Activated B cell treated with CpG ODN at 0.5 μM for 24 hours (primary cell): ENCODE measurements around the gene SHISA3. TPM values are rescaled to one million over a fixed set of nuclear protein-coding genes. Genes with fewer than 3 reads are reported as not detected.

Experiments used
- ATAC-seq: fragments of 200-7000 bp; cut with Tn5 transposase; one replicate; pipeline ENCODE4 v1.10.0; 2021; ENCODE audit warnings: low read depth, mild to moderate bottlenecking, moderate library complexity
- CTCF ChIA-PET: fragments of 350-600 bp; sonication (Branson Sonifier 250); formaldehyde crosslinking; loops from one replicate; lab custom pipeline; 2021; ENCODE audit warnings: antibody characterized with exemption; lab: Charles Lee
- POLR2A ChIA-PET: fragments of 350-600 bp; sonication (Branson Sonifier 250); formaldehyde crosslinking; loops from one replicate; lab custom pipeline; 2021; ENCODE audit warnings: antibody characterized with exemption; lab: Charles Lee
- DNase-seq: peaks from one replicate; pipeline ENCODE4 v3.0.0; 2022
- H3K27ac Mint-ChIP-seq: one replicate; pipeline ENCODE4 v1.8.0; 2020; ENCODE audit warnings: mixed read lengths
- H3K27me3 Mint-ChIP-seq: one replicate; pipeline ENCODE4 v1.8.0; 2021; ENCODE audit warnings: mixed read lengths
- H3K36me3 Mint-ChIP-seq: one replicate; pipeline ENCODE4 v1.8.0; 2021; ENCODE audit warnings: low read depth, mixed read lengths
- H3K4me1 Mint-ChIP-seq: one replicate; pipeline ENCODE4 v1.8.0; 2021; ENCODE audit warnings: mixed read lengths
- H3K4me3 Mint-ChIP-seq: one replicate; pipeline ENCODE4 v1.8.0; 2020; ENCODE audit warnings: mild to moderate bottlenecking, mixed read lengths
- H3K9me3 Mint-ChIP-seq: one replicate; pipeline ENCODE4 v1.8.0; 2020; ENCODE audit warnings: mixed read lengths
- CTCF ChIP-seq: fragments of 200-600 bp; IDR thresholded peaks from one replicate; pipeline ENCODE4 v1.8.0; 2022; ENCODE audit warnings: antibody characterized with exemption, mild to moderate bottlenecking
- intact Hi-C: fragments of 100-400 bp; cut with micrococcal nuclease; formaldehyde crosslinking; loops from one replicate; pipeline ENCODE4 v1.15.1; 2024
- total RNA-seq: library from RNA; stranded (reverse); gene quantifications from 2 replicates; pipeline ENCODE4 v1.2.3, GENCODE V29; 2022

SHISA3 gene
- total RNA-seq, result not detected in 2 replicates

DNA sequence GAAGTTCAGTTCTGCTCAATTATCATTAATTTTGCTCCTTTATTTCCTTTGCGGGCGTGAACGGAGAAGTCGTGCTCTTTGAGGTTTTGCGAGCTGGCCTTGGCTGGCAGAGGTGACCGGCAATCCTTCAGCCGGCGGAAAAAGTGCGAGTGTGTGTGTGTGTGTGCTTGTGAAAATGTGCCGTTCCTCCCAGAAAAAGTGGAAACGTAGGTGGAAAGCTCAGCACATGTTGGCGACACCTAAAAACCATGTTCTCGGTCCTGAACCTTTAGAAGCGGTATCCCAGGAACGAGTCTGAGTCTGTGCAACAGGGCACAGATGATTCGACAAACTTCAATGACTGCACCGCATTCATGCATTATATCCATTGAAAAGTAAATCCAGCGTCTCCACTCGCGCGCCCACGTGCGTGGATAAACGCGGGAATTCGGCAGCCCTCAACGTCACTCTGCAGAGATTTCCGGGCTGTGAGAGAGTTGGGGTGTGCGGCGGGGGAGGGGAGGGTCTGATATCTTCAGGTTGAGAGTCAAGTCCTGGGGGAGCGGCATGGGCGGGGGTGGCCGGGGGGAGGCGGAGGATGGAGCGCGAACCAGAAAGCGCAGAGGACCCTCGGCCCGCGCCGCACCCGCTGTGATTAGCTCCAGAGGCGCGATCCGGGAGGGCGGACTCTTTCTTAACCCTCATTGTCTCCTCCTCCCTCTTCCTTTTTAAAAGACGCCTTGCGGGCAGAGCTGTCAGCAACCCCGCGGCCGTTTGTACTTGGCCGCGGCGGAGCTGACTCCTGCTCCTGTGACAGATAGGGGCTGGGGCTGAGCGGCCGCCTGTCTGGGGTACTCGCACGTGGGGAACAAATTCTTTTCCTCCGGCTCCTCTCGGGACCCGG is at the start of gene SHISA3:
Gene SHISA3, plus strand, starts transcription at position 737 of the 883 bp plus-strand sequence. CDS start 569 bp downstream, outside the sequence.
- Mint-ChIP-seq H3K27me3 (peaks cover 45% of the 10 kb centered on the region), H3K4me3 (peak within 1 kb of the TSS; percentile 89), H3K27ac (no peak within 1 kb of the TSS), H3K4me1 (peaks cover 39% of the 10 kb centered on the region), H3K36me3 (no peaks in the 10 kb centered on the region), H3K9me3 (no peaks in the 10 kb centered on the region)
- no peak for TF ChIP-seq CTCF
- intact Hi-C loops, result loop anchor here (5.0 kb wide), 3 partner anchors 115 to 515 kb away; partner anchors contain the start of gene BEND4
- peak; percentile 40 for ATAC-seq
- POLR2A ChIA-PET, result no interaction called here
- DNase-seq, result no peak
- CTCF ChIA-PET, result no interaction called here

- Mint-ChIP-seq H3K4me3 (no peak overlapping the region), H3K9me3 (no peaks in the 10 kb centered on the region), H3K27ac (no peak overlapping the region), H3K4me1 (peaks cover 15% of the 10 kb centered on the region), H3K36me3 (no peaks in the 10 kb centered on the region), H3K27me3 (peaks cover 2% of the 10 kb centered on the region)
- no peak for TF ChIP-seq CTCF
- DNase-seq (no peak), ATAC-seq (no peak)
- ChIA-PET CTCF (no interaction called here), POLR2A (no interaction called here)
- intact Hi-C loops, result no loop called here
These were observed 49.0 kb upstream of the SHISA3 start for GRCh38 chr4:42348247-42348646.

DNA sequence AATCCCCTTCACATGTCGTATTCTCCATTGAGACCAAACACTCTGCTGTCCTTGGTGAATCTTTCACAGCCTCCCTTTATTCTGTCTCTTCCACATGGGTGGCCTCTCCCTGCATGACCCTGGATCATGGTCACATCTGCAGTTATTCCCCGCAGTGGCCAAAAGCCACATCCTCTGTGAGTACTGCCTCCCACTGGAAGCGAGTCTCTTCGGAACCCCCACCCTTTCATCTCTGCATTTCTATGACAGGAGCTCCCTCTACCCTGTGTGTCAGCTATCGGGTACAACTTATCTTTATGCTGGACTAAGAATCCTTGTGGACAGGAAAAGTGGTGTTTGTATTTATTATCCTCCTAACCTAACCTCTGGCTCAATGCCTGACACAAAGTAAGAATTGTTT is 48.6 kb upstream of the SHISA3 start:
- no peak for TF ChIP-seq CTCF
- Mint-ChIP-seq H3K36me3 (no peaks in the 10 kb centered on the region), H3K27me3 (peaks cover 2% of the 10 kb centered on the region), H3K9me3 (no peaks in the 10 kb centered on the region), H3K27ac (no peak overlapping the region), H3K4me1 (peaks cover 14% of the 10 kb centered on the region), H3K4me3 (no peak overlapping the region)
- POLR2A ChIA-PET, result no interaction called here
- CTCF ChIA-PET, result no interaction called here
- no peak for ATAC-seq
- intact Hi-C loops, result no loop called here
- no peak for DNase-seq

DNA sequence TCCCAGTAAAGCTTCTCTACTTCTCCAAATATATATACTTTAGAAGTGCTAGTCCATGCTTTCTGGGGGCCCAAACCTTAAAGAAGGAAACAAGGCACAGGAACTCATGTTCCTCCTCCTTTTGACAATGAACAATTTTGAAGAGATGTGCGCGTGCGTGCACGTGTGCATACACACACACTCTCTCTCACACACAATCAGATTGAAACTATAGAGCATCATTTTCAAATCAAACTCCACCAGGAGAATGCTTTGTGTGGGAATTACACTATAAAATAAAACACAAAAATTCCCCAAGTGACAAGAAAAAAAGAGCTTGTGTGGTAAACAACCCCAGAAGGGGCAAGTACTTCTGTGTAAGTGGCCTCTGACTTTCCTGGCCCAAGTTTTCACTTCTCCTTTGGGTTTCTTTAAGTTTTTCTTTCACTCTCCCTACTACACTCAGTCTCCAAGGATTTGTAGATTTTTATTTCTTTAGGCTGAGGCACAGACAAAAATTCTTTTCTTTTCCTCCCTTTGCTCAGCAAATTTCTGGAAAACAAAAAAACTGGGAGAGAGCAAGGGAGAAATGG is 46.6 kb upstream of the SHISA3 start:
- H3K4me1 Mint-ChIP-seq, result peaks cover 5% of the 10 kb centered on the region
- intact Hi-C loops, result no loop called here
- H3K27ac Mint-ChIP-seq, result no peak overlapping the region
- H3K9me3 Mint-ChIP-seq, result no peaks in the 10 kb centered on the region
- H3K36me3 Mint-ChIP-seq, result no peaks in the 10 kb centered on the region
- POLR2A ChIA-PET, result no interaction called here
- DNase-seq, result no peak
- peaks cover 13% of the 10 kb centered on the region for H3K27me3 Mint-ChIP-seq
- H3K4me3 Mint-ChIP-seq, result no peak overlapping the region
- CTCF ChIA-PET, result no interaction called here
- TF ChIP-seq CTCF, result no peak
- no peak for ATAC-seq

DNA sequence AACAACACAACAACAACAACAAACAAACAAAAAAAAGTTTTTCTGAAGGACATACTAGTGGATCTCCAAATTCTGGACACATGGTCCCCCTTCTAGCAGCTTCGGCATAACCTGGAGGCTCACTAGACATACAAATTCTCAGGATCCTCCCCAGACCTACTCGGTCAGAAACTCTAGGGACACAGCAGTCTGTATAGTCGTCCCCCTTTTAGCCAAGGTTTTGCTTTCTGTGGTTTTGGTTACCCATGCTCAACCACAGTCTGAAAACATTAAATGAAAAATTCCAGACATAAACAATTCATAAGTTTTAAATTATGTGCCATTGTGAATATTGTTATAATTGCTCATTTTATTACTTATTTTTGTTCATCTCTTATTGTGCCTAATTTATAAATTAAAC is 45.2 kb upstream of the SHISA3 start:
- H3K36me3 Mint-ChIP-seq, result no peaks in the 10 kb centered on the region

More for the DNA sequence above, 45.2 kb upstream of the SHISA3 start:
- no peak overlapping the region for H3K27ac Mint-ChIP-seq
- ATAC-seq (no peak), DNase-seq (no peak)
- CTCF ChIA-PET, result no interaction called here
- intact Hi-C loops, result no loop called here
- H3K27me3 Mint-ChIP-seq, result peaks cover 24% of the 10 kb centered on the region
- H3K9me3 Mint-ChIP-seq, result no peaks in the 10 kb centered on the region
- H3K4me3 Mint-ChIP-seq, result no peak overlapping the region
- no peak for TF ChIP-seq CTCF
- POLR2A ChIA-PET, result no interaction called here
- H3K4me1 Mint-ChIP-seq, result peaks cover 5% of the 10 kb centered on the region
